ENCODE measurements around the gene RGS7BP. TPM values are rescaled to one million over a fixed set of nuclear protein-coding genes. Genes with fewer than 3 reads are reported as not detected.

The RGS7BP gene
- total and polyA plus RNA-seq, 2 experiments from 2014 or later, result 3.3 to 5.4 TPM

- no peak for DNase-seq (ENCODE audit: low spot score)
- Mint-ChIP-seq H3K4me3 (no peak overlapping the region), H3K36me3 (ENCODE audit: low read depth) (no peaks in the 10 kb centered on the region), H3K27me3 (ENCODE audit: insufficient read depth, low read depth, poor library complexity) (no peaks in the 10 kb centered on the region), H3K27ac (no peak overlapping the region), H3K4me1 (0 out of 3 replicates have a peak, but pooled peaks cover 4% of the 10 kb centered on the region), H3K9me3 (no peaks in the 10 kb centered on the region)
- Histone ChIP-seq H4K20me1 (replicated peaks; ENCODE audit: insufficient read depth) (no peaks in the 10 kb centered on the region), H3K27ac (ENCODE audit: low read depth) (no peak overlapping the region), H3K4me1 (ENCODE audit: insufficient read depth) (no peaks in the 10 kb centered on the region), H3K9me2 (ENCODE audit: insufficient read depth) (0 out of 2 replicates have a peak, but pooled peaks cover under 1% of the 10 kb centered on the region), H3K79me2 (replicated peaks; ENCODE audit: insufficient read depth) (no peaks in the 10 kb centered on the region), H3K27me3 (ENCODE audit: insufficient read depth) (no peaks in the 10 kb centered on the region), H3K36me3 (ENCODE audit: insufficient read depth) (no peaks in the 10 kb centered on the region), H3F3A (replicated peaks; ENCODE audit: low read depth) (no peaks in the 10 kb centered on the region), H3K4me3 (no peak overlapping the region), H2AFZ (no peak overlapping the region), H3K4me2 (no peak overlapping the region)
- TF ChIP-seq ETS1 (IDR thresholded peaks at IDR 0.05), result no peak
- TF ChIP-seq CTCF (conservative IDR thresholded peaks at IDR 0.05; ENCODE audit: low read depth in 2 of 2), result no peak
- TF ChIP-seq STAT1 (IDR thresholded peaks at IDR 0.05; ENCODE audit: unreplicated experiment), result no peak
- TF ChIP-seq EZH2 (IDR thresholded peaks at IDR 0.05; ENCODE audit: low read depth, unreplicated experiment), result no peak
- no peak for TF ChIP-seq CREB1 (CRISPR knock-in tag; IDR thresholded peaks at IDR 0.05; ENCODE audit: low read depth)
- no peak for TF ChIP-seq EZH2phosphoT487 (IDR thresholded peaks at IDR 0.05; ENCODE audit: unreplicated experiment)
- no peak for ATAC-seq
These were observed 7.7 kb downstream of the RGS7BP start for GRCh38 chr5:64513492-64513891.

GRCh38 chr5:64514612-64515011 is 8.8 kb downstream of the RGS7BP start:
- H4K20me1 ChIP-seq (replicated peaks; ENCODE audit: insufficient read depth), result no peaks in the 10 kb centered on the region
- DNase-seq (ENCODE audit: low spot score) (no peak), ATAC-seq (no peak)
- no peaks in the 10 kb centered on the region for H3K4me1 ChIP-seq (ENCODE audit: insufficient read depth)
- no peaks in the 10 kb centered on the region for H3K9me3 Mint-ChIP-seq
- H3K27me3 ChIP-seq (ENCODE audit: insufficient read depth), result no peaks in the 10 kb centered on the region
- H3K27me3 Mint-ChIP-seq (ENCODE audit: insufficient read depth, low read depth, poor library complexity), result no peaks in the 10 kb centered on the region
- H2AFZ ChIP-seq, result no peak overlapping the region
- no peak overlapping the region for H3K27ac ChIP-seq (ENCODE audit: low read depth)
- 0 out of 3 replicates have a peak, but pooled peaks cover 4% of the 10 kb centered on the region for H3K4me1 Mint-ChIP-seq
- TF ChIP-seq CREB1 (CRISPR knock-in tag; IDR thresholded peaks at IDR 0.05; ENCODE audit: low read depth) (no peak), EZH2 (IDR thresholded peaks at IDR 0.05; ENCODE audit: low read depth, unreplicated experiment) (no peak), CTCF (conservative IDR thresholded peaks at IDR 0.05; ENCODE audit: low read depth in 2 of 2) (no peak), JUNB (IDR thresholded peaks at IDR 0.05; ENCODE audit: unreplicated experiment) (no peak)
- H3K4me3 ChIP-seq, result no peak overlapping the region
- no peaks in the 10 kb centered on the region for H3K36me3 Mint-ChIP-seq (ENCODE audit: low read depth)
- 0 out of 2 replicates have a peak, but pooled peaks cover 3% of the 10 kb centered on the region for H3K9me2 ChIP-seq (ENCODE audit: insufficient read depth)
- no peak overlapping the region for H3K4me2 ChIP-seq
- H3K4me3 Mint-ChIP-seq, result no peak overlapping the region
- H3K79me2 ChIP-seq (replicated peaks; ENCODE audit: insufficient read depth), result no peaks in the 10 kb centered on the region
- no peaks in the 10 kb centered on the region for H3F3A ChIP-seq (replicated peaks; ENCODE audit: low read depth)
- no peak overlapping the region for H3K27ac Mint-ChIP-seq
- H3K36me3 ChIP-seq (ENCODE audit: insufficient read depth), result no peaks in the 10 kb centered on the region

All from GM23338 (cell line).